ENCODE data around the gene BPIFB3.
"Not testable (repeated sequence)": the region's sequence is repeated elsewhere in the genome, so short reads cannot be mapped to it uniquely, and the experiment has no call there.

Gene BPIFB3

DNA sequence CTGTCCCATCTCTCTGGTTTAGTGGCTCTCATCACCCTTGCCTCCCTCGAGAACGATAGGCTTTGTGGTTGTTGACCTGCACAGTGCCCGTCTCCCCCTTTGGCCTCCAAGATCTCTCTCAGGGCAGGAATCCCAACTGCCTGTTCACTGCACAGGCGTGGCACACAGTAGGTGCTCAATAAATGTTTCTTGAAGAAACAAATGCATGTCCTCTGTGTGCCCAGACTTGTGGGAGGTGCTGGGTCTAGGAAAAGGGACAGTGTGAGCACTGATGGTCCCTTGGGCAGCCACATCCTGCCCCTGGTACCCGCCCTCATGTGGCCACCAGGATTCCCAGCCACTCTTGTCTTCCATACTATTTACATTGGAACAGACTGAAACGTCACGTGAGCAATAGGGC, 24.8 kb upstream of the BPIFB3 start:
- no peak for DNase-seq

DNA sequence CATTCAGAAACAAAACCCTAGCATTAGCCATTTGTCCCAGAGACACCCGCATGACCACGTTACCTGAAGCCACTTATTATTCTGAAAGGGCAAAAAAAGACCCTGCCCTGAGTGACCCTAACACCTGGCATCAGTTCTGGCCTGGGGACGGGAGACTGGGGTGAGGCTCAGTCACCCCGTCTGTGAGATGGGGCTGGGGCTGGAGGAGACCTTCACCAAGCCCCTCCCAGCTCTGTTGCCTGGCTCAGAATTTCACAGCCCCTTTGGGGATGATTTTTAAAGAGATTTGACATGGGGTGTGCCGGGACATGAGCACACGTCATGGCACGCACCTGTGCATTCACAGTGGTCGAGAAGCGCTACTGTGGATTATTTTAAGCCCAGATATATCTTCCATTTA, 23.6 kb upstream of the BPIFB3 start:
- no peak for DNase-seq

DNA sequence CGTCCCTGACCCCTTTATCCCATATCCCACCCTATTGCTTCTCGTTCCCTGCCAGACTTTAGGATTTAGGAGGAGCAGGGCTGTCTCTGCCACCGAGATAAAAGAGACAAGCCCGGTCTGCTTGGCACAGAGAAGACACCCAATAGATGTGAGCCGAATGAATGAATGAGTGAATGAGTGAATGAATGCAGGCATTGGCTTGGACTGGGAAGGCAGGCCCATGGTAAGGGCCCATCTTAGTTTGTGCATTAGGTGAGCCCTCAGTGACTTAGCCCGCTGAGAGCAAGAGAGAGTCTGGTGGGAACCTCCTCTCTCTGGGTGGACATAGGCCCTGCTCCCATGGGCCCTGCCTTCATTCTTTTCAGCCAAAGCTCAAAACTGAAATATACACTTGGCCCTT, 23.1 kb upstream of the BPIFB3 start:
- DNase-seq = no peak

DNA sequence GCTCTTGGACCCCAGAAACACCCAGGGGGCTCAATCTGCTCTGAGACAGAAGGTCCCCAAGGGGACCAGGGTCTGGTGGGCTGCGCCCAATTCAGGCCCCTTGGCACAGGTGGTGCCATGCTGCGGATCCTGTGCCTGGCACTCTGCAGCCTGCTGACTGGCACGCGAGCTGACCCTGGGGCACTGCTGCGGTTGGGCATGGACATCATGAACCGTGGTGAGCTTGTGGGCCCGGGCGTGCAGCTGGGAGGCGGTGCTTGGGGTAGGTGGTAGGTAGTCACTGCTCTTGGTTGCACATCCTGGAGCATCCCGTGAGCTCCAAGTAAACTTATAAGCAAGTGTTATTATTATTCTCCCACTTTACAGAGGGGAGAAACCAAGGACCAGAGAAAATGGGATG, 22.2 kb upstream of the BPIFB3 start, which contains the start of gene BPIFB6:
Gene BPIFB6, plus strand, starts transcription at position 118 of the 400 bp plus-strand sequence. Its CDS starts 0 bp downstream, at position 118.
- no peak for DNase-seq

DNA sequence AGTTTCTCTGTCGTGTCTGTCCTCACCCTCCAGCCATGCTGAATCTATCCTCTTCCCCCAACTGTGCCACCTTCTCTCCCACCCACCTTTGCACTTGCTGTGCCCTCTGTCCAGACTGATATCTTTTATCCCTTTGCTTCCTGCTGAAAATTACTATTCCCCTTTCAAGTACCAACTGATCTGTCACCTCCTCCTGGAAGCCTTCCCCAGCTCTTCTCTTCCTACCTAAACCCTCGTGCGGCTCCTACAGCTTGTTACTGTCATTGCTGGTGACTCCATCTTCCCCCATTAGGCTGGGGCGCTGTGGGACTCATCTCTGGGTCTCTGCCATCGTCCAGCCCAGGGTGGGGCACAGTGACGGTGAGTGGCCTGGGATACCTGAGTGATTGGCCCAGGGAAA, 21.1 kb upstream of the BPIFB3 start:
- DNase-seq = no peak

DNA sequence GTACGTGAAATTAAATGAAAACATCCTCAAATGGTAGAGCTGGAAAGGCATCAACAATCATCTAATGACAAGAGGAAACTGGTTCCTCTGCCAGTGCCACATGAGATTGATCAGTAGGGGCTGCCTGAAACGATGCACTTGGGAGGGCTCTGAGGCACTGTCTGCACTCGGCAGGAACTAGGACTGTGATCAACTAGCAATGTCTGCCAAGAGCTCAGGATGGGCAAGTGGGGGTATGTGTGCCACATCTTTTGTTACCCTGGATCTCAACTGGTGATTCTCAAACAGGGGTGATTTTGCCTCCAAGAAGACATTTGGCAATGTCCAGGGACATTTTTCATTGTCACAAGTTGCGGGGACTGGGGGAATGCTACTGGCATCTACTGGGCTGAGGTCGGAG, 20.3 kb upstream of the BPIFB3 start:
- no peak for DNase-seq

DNA sequence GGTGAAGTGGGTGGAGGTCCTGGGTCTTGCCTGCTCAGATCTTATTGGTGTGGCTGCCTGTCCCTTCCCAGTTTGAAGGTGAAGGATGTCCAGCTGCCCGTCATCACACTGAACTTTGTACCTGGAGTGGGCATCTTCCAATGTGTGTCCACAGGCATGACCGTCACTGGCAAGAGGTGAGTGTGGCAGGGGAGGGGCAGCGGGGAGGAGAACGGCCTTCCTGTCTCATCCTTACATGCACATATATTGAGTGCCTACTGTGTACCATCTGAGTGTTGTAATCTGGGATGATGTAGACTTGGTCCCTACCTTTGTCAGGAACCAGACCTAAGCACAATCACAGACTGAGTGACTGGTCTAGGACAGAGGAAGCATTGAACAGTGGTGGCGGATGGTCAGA, 19.6 kb upstream of the BPIFB3 start:
- DNase-seq = no peak

DNA sequence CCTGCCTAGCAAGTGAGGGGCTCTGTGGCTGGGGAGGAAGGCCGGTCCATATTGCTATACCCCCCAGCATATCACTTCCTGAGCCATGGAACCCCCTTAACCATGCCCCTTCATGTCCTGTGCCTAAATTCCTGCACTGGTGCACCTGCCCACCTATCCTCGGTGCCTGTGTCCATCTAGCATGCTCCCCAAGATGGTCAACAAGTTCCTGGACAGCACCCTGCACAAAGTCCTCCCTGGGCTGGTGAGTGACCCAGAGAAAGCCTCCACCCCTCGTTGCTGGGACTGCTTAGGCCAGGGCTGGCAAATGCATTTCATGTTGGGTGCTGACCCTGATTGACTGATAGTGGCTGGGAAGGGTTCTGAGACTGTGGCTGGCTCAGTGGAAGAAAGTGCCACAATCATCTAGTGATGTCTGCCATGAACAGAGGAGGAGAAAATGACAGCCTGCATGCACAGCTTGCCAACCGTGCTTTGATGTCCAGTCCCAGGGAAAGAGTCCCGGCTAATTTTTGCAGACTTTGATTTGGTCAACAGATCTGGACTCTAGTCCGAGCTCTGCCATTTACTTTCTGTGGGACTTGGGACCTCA, 18.7 kb upstream of the BPIFB3 start:
- DNase-seq = no peak

DNA sequence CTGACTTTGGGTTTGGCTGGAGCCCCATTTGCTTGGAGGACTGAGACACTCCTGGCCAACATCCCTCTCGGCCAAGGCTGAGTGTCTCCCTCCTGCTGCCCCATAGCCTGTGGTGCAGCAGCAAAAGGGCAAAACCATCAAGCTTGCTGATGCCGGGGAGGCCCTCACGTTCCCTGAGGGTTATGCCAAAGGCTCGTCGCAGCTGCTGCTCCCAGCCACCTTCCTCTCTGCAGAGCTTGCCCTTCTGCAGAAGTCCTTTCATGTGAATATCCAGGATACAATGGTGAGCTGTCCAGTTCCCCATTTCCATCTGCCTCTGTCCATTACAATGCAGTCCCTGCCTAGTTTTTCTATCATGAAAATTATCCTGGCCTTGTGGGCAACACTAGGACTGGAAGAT, 16.2 kb upstream of the BPIFB3 start:
- DNase-seq = no peak

DNA sequence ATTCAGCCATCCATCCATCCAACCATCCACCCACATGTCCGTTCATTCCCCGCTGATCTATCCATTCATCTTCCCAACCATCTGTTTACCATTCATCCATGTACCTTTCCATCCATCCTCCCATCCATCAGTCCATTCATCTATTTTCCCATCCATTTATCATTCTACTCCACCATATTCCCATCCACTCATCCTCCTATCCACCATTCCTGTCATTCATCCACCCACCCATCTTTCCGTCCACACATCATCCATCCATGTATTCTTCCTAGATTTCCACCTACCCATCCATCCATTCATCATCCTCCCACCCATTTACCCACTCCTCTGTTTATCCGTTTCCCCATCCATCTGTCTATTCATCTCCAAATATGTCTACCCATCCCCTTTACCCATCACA, 15.5 kb upstream of the BPIFB3 start:
- DNase-seq = no peak

DNA sequence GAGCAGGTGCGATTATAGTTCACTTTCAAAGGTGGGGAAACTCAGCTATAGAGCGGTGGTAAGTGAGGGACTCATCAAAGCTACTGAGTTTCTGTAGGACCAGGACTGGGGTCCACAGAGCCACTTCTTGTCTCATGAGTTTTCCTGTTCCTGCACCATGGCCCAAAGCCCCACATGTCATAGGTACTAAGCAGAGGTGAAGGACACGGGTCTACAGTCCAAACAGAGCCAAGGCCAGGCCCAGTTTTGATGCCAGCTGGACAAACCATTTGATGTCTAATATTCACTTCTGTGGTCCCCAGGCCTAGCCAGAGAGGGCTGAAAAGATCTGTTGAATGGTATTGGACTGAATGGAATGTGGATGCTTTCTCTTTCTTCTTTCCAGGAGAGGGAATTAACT, 11.3 kb upstream of the BPIFB3 start:
- no peak for DNase-seq

DNA sequence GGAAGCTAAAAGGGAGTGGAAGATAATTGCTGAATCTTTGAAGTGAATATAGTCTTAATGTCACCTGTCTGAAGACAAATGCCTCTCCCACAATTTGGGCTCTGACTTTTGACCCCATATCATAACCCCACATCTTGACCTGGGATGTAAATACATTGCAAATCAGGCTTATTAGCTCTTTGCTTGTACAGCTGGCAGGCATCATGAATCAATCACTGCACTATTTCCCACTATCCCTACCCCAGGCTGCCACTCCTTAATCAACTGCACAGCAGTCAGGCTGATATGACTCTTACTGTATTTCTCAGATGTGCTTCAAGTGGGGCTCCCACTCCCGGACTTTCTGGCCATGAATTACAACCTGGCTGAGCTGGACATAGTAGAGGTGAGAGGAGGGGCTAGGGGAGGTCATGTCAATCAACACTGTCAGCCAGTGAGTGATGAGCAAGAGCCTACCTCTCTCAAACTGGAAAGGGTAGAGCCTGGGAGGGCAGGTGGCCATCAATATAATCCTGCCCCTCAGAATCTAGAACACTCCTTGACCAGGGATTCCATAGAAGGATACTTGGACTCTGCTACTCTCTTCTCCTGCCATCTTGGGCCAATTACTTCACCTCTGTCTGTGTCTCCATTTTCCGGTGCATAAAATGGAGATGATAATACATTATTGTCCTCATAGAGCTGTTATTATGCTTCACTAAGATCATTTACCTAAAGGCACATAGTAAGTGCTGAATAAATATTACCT, 10.5 kb upstream of the BPIFB3 start:
- no peak for DNase-seq

DNA sequence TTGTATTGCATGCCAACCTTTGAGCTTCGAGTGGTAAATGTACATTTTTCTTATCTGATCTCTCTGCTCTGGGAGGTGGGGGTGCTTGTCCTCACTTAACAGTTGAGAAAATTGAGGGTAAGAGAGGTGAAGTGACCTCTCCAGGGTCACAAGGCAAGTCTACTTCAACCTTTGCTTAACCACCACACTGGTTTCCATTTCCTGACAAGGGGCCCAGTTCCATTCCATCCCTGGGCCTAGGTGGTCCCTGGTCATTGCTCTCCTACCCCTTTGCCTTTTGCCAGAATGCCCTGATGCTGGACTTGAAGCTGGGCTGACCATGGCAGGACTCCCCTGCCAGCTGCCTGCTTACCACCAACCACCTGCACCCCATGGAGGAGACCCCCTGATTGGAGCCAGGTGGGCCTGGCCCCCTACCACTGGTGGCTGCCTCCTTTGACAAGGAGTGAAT, 9.9 kb upstream of the BPIFB3 start:
- no peak for DNase-seq

DNA sequence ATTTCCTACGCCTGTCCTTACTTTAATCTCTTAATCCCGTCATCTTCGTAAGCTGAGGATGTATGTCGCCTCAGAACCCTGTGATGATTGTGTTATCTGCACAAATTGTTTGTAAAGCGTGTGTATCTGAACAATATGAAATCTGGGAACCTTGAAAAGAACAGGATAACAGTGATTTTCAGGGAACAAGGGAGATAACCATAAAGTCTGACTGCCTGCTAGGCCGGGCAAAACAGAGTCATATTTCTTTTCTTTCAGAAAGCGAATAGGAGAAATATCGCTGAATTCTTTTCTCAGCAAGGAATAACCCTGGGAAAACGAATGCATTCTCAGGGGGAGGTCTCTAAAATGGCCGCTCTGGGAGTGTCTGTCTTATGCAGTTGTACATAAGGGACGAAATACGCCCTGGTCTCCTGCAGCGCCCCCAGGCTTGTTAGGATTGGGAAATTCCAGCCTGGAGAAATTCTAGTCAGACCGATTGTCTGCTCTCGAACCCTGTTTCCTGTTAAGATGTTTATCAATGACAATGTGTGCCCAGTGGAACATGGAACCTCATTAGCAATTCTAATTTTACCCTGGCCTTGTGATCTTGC, 8.5 kb upstream of the BPIFB3 start:
- DNase-seq = not testable (repeated sequence)

DNA sequence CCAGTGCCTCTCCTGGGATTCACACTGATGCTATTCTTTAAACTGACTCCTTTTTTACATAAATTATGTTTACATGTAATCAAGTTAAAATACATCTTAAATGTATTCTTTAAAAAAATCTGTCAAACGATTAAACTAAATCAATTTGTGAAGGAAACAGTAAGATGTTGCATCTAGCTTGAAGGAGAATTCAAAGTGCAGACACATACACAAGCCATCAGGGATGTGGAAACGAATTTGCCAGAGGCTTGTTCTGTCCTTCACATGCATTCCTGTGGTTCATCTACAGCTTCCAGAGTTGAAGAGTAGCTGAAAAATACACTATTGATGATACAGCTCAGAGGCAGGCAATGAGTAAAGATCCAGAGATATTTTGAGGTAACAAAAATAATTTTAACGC, 7.3 kb upstream of the BPIFB3 start:
- DNase-seq = no peak

DNA sequence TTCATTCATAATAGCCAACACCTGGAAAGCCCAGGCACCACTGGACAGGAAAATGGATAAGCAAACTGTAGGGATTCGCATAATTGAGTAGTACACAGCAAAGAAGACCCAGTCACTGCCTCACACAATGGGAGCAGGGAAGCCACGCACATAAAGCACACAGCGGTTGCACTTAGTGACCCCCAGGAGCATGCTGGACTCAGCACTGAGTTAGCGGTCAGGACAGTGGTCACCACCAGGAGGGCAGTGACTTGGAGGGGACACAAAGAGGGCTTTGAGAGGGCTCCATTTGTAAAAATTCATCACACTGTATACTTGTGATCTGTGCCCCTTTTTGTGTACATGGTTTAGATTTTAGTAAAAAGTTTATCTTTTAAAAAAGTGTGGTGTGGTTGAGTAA, 2.4 kb upstream of the BPIFB3 start:
- no peak for DNase-seq

DNA sequence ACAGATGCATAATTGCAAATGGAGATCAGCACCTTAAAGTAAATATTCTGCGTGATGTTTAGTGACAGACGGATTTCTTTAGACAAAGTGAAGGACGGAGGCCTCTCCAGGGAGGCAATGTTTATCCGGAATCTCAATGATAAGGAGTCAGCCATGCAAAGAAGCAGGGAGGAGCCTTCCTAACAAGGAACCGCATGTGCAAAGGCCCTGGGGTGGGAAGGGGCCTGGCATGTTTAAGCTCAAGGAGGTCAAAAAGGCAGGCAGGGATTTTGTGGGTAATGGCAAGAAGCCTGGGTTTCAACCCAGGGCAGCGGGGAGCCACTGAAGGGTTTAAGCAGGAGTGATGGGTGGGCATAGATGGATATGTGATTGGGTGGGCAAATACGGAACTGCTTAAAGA, 678 bp downstream of the BPIFB3 start:
- no peak for DNase-seq

DNA sequence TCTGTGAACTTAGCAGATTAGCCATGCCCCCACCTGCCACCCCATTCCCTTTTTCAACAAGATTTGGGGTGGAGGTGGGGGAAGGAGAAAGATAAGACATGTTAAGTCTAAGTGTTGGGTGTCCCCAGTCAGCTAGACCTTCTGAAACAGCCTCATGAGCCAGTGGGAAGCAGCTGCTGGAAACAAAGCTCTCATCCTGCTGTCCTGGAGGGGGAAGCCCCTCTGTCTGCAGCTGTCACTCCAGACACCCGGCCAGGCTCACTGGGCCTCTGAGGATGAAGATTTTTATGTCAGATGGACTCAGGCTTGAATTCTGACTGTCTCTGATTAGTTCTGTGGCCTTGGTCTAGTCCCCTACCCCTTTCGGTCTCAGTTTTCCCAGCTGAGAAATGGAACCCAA, 1.1 kb downstream of the BPIFB3 start:
- no peak for DNase-seq

DNA sequence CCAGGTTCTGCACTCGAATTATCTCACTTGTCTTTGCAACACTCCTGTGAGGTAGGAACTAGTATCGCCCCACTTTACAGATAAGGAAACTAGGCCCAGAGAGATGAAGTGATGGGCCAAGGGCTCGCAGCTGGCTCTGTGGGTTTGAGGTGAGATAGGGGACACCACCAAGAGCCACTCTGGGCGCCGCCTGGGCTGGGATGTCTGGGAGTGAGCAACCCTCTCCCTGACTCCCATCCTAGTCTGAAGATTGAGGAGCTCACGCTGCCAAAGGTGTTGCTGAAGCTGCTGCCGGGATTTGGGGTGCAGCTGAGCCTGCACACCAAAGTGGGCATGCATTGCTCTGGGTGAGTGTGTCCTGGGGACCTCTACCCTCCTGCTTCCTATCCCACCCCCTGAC, 5.4 kb downstream of the BPIFB3 start:
- no peak for DNase-seq

DNA sequence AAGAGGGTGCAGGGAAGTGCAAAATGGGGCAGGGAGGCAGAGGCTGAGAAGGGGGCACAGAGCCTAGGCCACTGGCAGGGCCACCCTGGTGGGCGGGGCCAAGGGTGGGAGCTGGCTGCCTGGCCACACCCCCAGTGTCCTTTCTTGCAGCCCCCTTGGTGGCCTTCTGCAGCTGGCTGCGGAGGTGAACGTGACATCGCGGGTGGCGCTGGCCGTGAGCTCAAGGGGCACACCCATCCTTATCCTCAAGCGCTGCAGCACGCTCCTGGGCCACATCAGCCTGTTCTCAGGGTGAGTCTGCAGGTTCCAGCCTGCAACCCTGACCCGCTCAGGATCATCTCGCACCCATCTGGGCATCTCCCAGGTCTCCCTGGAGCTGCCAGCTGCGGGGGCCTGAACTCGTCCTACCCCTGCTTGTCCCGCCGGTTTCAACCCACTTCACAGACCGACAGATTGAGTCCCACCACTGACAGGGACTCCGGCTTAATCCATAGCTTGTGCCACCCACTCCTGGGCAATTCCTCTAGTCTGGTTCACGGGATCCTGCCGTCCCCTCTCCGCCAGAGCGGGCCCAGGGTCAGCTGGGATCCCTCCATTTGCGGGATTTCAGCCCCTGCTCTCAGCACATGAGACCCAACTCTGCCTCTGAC, 6.2 kb downstream of the BPIFB3 start:
- no peak for DNase-seq

DNA sequence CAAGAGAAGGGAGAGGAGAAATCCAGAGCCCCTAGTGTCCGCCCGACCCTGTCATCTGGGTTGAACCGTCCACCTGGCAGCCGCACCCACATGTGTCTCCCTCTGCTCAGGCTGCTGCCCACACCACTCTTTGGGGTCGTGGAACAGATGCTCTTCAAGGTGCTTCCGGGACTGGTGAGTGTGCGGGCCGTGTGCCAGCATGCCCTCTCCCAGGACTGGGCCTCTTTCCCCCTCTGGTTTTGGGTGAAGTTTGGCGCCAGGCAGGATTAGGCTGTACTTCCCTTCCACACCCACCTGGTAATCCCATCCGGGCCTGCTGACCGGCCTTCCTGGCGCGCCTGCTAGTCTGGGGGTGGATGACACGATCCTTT, 7.9 kb downstream of the BPIFB3 start:
- no peak for DNase-seq

DNA sequence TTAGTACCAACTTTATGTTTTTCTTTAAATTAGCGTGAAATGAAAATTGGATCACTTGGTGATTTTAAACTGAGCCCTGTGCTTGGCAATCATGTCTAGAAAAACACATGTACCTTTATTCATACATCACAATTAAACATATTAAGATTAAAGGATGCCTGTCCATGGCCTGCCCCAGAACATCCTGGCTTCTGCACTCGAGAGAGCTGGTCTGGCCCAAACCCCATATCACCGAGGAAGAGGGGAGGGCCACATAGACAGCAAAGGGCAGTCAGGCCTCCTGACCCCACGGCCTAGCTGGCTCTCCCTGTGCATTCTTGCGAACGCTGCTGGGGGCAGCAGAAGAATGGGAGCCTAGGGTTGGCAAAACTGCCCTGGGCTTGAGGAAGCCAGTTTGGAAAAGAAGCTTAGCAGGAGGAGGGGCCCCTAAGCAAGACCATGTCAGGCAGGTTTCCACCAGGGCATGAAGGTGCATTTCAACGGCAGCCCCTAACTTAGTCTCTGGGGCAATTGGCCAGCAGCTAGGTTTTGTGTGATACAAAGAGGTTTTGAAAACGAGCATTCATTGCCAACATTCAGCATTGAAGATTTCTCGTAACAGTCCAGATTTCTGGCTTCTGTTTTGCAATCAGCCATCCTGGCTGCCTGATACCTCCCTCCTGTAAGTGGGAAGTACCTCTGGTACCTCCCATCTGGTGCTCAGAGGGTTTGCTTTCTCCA, 8.6 kb downstream of the BPIFB3 start:
- DNase-seq = no peak

DNA sequence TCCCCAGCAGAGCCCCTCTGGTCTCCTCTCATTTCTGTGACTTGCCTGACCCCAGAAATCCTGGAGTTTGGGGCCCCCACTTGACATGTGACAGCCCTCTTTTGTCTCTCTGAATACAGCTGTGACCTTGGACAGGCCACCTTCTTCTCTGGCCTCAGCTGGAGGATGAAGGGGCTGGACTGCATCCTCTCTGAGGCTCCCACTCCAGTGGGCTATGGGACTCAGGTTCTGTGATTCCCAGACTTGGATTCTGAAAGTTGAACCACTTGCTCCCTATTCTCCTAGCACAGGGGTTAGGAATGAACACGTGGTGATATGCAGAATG, 9.1 kb downstream of the BPIFB3 start:
- no peak for DNase-seq
